Left cardiac atrium (tissue), 4 donors: ENCODE results near the gene NR2C2. TPM values are rescaled to one million over a fixed set of nuclear protein-coding genes. Genes with fewer than 3 reads are reported as not detected.
A peak's percentile ranks its signal among the peaks of the same experiment; 100 is the strongest.

Experiments used
- ATAC-seq, 2 donors: fragments of 200-7000 bp; cut with Tn5 transposase; one replicate each; pipeline ENCODE4 v1.9.1; 2020; ENCODE audit warnings: mild to moderate bottlenecking in 2 of 2, moderate library complexity in 2 of 2
- DNase-seq: peaks from one replicate; pipeline ENCODE4 v3.0.0-alpha.2; 2020
- intact Hi-C, 2 donors: fragments of 100-400 bp; cut with DNase I; formaldehyde crosslinking; loops; one replicate each; pipeline versions ENCODE4 v1.14.1 to v1.15.1; 2022 to 2023
- total RNA-seq, 2 donors: library from RNA; stranded (reverse); fragmentation: NEBNext Ultra II Directional; extraction: Animal tissue kit (Norgen Biotek cat#: 25700); gene quantifications; one replicate each; pipeline ENCODE4 v1.2.1, GENCODE V29; 2021
- donor health status: DM: no; HTN: yes; CAD: no.
- donor health status: DM: no; HTN: yes; CAD: no; lungs with severe emphysema.
- donor health status: DM: yes; HTN: yes; CAD: no.
- donor health status: Dilated cardiomyopathy.

The NR2C2 gene
- total RNA-seq, 2 donors from 2014 or later = 28.5 to 29.1 TPM

DNA sequence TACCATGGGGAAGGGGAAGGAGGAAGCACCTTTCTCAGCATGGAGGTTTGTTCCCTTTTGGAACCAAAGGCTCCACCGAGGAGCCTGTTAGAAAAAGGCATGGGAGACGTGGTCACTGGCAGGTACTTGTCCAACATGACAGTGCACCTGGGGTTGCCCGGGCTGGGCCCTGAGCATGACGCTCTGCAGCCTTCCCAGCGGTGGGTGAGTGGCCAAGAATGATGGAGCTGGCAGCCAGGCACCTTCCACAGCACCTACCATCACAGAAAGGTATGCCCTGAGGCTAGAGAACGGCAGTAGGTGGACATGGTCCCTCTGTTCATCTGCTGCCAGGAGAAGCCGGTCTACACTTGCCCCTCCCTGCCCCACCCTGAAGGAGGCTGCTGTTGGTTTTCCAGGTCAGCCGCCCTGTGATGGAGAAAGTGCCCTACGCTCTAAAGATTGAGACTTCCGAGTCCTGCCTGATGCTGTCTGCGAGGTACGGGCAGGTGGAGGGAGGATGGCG is 29.0 kb upstream of the NR2C2 start:
- intact Hi-C loops = loop anchor here in 1 of 2 donors (5.0 kb wide), 1 partner anchor 126 kb away; no protein-coding TSS in a partner anchor
- ATAC-seq (no peak), DNase-seq (no peak)

DNA sequence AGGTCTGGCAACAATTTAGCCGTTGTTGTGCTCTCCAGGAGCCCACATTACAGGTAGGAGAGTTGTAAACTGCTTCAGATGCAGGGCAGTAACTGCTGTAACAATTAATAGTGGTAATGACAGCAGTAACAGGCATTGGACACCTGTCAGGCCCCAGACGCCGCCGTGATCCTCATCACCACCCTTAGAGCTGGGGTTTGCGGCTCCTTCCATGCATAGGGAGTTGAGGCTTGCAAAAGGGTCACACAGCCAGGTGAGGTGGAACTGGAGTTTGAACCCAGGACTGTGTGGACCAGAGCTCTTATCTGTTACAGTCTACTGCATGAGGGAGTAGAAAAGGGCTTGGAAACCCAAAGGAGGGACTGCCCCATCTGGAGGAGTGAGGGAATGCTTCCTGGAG is 26.8 kb upstream of the NR2C2 start:
- peak in 1 of 2 donors; percentile 6 for ATAC-seq
- no peak for DNase-seq

DNA sequence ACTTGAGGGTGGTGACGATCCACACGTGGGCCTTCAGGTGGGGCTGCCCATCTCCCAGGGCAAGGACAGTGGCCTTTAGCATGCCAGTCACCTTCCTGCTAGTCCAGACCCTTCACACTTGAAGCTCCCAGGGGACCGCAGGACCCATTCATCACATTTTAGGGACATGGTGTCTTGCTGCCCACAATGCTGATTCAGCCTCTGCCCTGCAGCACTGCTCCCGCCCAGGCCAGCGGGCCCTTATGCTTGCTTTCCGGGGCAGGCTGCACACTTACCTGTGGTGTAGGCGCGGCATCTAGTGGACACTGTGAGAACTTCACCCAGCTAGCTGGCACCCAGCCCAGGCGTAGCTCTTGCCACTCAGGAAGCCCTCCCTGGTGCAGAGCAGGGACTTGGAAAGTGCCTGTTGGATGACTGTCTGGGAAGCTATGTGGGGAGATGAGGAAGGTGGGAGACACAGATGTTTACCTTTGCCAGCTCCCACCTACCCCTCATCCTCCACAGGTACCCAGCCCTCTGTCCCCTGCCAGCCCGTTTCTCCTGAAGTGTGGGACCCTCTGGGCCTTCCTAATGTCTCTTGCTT is 26.3 kb upstream of the NR2C2 start:
- intact Hi-C loops = loop anchor here (1.0 to 5.0 kb wide), 3 partner anchors 130 to 247 kb away; partner anchors contain the start of gene C3orf20 (in 1 of the 2)
- DNase-seq = peak; percentile 89
- peak; percentile 93 for ATAC-seq

More for the DNA sequence above, 26.8 kb upstream of the NR2C2 start:
- intact Hi-C loops = loop anchor here (2.0 to 5.0 kb wide), 2 partner anchors 130 to 243 kb away; partner anchors contain the start of gene C3orf20 (in 1 of the 2)

DNA sequence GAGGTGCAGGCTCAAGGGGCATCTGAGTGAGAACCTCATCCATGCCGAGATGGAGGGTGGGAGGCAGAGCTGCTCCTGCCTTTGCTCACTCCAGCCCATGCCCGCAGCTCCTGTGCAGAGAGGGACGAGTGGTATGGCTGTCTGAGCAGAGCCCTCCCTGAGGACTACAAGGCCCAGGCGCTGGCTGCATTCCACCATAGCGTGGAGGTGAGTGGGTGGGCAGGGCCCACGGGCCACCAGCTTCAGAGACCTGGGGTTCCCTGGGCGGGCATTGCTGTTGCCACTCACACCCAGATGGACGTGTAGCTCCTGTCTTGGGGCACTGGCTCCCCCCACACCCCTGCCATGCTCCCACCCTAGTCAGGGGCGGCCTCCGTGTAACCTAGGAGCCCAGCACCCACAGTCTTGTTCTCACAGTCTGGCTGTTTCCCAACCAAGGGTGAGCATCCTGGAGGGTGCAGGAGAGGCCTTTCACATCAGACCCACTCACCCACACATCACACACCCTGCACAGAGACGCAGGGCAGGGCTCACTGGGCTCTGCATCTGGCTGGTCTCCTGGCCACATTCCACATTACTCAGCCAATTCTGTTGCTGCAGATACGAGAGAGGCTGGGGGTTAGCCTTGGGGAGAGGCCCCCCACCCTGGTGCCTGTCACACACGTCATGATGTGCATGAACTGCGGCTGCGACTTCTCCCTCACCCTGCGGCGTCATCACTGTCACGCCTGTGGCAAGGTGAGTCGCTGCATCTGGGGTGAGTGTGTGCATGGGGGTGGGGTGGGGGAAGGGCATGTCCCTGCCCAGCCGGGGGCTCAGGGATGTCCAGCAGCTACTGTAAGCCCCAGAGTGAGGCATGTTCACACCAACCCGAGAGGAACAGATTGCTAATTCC is 25.3 kb upstream of the NR2C2 start:
- DNase-seq (no peak), ATAC-seq (no peak)
- intact Hi-C loops = loop anchor here (1.0 to 5.0 kb wide), 3 partner anchors 131 to 248 kb away; partner anchors contain the start of gene C3orf20 (in 1 of the 2)

DNA sequence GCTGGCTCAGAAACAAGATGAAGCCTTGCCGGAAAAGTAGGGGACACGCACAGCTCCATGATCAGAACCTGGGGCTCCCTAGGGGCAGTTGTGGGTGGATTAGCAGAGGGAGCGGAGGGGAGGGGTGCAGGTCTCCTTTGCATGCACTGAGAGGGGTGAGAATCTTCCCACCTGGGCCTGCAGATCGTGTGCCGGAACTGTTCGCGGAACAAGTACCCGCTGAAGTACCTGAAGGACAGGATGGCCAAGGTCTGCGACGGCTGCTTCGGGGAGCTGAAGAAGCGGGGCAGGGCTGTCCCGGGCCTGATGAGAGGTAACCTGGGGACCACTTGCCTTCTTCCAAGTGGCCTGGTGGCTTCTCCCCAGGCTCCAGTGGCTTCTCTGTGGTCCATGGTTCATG is 24.5 kb upstream of the NR2C2 start:
- ATAC-seq (no peak), DNase-seq (no peak)
- intact Hi-C loops = loop anchor here in 1 of 2 donors (5.0 kb wide), 1 partner anchor 246 kb away; the partner anchor contains the start of gene C3orf20

DNA sequence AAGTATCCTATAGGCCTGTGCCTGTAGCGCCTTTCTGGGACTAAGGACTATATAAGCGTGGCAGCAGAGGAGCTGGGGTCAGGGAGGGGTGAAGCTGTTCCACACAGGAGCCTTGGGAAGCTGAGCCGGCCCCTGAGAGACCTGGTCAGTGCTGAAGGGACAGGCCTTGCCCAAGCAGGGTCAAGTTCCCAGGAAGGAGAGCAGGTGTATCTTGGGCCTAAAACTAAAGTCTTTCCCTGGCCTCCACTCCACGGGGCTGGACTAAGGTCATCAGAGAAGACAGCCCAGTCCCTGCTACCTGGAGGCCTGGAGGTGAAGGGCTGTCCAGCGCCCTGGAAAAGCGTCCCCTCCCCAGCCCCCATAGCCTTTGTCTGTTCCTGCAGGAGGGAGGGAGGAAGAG is 23.9 kb upstream of the NR2C2 start:
- intact Hi-C loops = loop anchor here in 1 of 2 donors (5.0 kb wide), 1 partner anchor 246 kb away; the partner anchor contains the start of gene C3orf20

DNA sequence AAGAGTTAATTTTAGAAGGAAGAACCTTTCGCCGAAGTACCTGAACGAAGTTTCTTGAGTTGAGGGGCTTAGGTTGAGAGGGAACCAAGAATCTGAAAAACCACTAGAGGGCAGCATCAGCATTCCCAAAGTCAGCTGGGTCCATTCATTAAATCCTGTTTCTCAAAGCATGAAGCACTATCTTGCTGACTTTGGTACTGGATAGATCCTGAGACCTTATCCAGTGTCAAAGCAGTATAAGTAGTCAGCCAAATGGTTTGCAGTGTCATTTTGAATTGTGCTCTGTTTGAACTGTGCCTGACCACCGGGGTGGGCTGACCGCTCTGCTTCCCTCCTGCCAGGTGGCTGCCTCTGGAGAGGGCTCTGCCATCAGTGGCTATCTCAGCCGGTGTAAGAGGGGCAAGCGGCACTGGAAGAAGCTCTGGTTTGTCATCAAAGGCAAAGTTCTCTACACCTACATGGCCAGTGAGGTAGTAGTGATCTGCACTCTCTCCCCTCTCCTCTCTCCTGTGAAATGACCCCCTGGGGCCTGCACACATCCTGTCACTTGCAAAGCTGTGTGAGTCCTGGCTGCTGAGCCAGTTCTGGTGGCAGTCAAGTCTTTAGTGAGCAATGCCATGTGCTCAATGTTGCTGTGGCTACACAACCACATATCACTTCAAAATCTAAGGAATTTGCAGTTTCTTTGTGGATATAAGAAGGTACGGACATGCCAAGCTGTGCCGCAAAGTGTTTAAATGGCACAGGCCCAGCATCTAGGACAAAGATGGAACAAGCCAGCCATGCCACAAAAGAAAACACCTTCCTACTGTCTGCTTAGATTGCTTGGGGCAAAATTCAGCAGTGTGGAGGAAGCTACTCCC is 21.4 kb upstream of the NR2C2 start:
- intact Hi-C loops = no loop called here
- DNase-seq = no peak
- ATAC-seq = peak in 1 of 2 donors; percentile 33

More for the DNA sequence above, 23.9 kb upstream of the NR2C2 start:
- ATAC-seq (no peak), DNase-seq (no peak)

DNA sequence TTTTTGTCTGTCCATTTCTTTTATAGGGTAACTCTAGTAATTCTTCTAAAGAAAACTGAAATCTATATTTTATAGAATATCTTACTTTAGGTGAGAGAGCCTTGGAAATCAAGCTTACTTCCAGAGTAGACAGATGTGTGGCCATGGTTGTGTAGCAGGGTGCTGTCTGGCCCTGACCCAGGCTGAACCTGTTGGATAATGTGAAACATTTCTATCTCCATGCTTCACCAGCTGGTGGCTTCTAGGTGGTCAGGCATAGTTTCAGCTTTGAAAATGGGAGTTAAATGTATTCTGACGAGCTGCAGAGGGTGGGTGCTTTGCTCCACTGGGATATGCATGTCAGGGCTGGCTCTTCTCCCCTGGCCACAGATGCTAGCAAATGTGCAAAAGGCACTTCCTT is 20.8 kb upstream of the NR2C2 start:
- ATAC-seq (no peak), DNase-seq (no peak)
- intact Hi-C loops = no loop called here

DNA sequence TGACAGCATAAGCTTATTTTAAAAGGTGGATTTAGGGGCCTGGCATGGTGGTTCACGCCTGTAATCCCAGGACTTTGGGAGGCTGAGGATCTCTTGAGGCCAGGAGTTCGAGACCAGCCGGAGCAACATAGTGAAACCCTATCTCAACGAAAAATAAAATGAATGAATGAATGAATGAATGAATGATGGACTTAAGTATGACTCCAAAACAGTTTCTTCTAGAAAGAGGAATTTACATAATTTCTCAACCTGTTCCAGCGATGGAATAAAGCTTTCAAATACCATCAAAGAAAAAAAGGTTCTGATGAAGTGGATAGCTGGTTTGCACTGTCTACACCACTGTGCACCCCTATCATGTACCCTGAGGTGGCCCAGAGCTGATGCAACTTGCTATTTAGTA is 20.1 kb upstream of the NR2C2 start:
- ATAC-seq = no peak
- intact Hi-C loops = no loop called here
- DNase-seq = no peak

DNA sequence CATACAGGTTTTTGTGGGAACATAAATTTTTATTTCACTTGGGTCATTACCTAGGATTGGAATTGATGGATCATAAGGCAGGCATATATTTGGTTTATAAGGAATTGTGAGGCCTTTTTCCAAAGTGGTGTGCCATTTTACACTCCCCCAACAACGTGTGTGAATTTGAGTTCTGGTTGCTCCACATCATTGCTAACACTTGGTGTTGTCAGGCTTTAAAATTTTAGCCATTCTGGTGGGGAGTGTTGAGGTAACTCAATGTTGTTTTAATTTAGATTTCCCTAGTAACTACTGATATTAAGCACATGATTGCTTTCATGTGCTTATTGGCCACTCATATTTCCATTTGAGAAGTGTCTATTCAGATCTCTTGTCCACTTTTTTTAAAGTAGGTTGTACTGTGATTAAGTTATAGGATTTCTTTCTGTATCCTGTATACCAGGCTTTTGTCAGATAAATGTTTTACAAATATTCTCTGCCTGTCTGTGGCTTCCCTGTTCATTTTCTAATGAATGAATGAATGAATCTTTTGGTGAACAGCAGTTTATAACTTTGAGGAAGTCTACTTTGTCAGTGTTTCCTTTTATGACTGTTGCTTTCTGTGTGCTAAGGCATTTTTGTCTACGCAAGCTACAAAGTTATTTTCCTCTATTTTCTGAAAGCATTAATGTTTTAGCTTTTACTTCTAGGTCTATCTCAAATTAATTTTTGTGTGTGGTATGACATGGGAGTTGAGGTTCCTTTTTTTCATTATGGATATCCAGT is 17.9 kb upstream of the NR2C2 start:
- intact Hi-C loops = no loop called here
- DNase-seq = no peak

DNA sequence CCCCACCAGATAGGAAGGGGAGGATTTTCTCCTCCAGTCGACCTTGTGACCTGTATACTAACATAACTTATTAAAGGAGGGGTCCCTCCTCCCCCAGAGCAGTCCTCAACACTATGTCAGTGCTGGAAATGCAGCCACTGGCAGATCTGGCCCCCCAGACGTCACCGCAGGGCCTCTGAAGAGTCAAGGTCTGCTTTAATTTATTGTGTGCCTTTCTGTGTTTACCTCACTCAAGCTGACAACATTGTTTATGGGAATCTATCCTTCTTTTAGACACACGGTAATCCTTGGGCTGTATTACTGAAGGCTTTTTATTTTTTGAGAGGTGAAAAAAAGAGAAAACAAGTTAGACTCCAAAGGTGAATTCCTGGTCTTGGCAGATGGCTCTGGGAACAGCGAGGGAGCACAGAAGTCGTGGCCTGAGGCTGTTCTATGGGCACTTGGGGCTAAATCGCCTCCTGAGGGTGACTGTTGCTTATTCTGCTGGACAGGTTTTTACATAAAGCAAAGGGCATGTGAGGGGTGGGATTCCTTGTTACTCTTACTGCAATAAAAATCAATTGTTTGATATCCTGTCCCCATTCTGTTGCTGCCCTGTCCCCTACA is 13.5 kb upstream of the NR2C2 start:
- intact Hi-C loops = no loop called here
- DNase-seq (no peak), ATAC-seq (no peak)

More for the DNA sequence above, 17.9 kb upstream of the NR2C2 start:
- ATAC-seq = no peak

DNA sequence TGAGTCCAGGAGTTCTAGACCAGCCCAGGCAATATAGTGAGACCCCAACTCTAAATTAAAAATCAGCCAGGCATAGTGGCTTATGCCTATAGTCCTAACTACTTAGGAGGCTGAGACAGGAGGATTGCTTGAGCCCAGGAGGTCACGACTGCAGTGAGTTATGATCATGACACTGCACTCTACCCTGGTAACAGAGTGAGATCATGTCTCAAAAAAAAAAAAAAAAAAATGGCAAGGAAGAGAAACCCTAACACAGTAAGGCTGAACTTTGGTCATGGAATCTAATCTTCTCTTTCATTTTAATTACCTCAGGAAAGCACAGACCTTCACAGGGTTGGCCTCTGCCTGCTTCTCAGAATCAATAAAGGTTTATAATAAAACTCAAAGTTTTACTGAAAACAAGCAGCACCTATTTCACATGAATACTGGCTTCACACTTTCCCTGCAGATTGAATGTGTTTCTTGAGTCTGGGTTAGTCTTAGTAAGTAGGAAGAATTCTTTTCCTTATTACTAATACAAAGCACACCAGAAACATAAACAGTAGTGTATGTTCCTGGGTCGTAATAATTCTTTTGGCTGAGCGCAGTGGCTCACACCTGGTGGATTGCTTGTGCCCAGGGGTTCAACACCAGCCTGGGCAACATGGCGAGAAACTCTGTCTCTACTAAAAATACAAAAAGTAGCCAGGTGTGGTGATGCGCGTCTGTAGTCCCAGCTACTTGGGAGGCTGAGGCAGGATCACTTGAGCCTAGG is 11.6 kb upstream of the NR2C2 start:
- intact Hi-C loops = no loop called here
- ATAC-seq (no peak), DNase-seq (no peak)

DNA sequence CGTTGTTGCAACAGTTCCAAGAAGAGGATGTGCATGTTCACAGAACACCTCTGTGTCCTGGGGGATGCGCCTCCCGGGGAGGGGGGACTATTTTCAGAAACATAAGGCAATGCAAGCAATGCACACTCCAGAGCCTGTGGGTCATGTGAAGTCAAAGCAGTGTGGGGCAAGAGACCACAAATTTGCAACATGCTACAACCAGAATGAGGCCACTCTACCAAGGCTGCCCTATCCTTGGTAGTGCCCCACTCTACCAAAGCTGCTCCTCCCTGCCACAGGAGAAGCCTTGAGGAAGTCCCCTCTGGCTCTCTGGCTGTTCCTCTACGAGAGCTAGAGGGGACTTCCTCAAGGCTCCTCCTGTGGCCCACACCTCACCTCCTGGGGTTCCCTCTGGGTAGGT is 8.4 kb upstream of the NR2C2 start:
- intact Hi-C loops = no loop called here
- ATAC-seq = no peak
- DNase-seq = no peak

DNA sequence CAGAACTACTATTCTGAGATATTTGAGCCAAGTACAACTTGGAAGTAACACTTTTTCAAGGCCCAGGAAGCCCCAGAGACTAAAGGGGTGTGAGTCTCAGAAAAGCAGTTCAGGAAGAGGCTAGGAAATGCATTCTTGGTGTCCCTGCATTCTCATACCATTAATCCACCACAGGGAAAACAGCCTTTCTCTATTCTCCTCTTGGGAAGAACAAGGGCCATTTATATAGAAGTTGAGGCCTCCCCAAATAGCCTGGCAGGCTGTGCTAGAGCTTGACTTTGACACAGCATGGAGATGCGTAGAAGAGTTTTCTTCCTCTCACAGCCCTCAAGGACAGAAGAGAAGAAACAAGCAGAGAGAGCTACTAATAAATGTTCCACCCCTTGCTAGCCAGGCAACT is 5.5 kb upstream of the NR2C2 start:
- ATAC-seq (no peak), DNase-seq (no peak)
- intact Hi-C loops = no loop called here

DNA sequence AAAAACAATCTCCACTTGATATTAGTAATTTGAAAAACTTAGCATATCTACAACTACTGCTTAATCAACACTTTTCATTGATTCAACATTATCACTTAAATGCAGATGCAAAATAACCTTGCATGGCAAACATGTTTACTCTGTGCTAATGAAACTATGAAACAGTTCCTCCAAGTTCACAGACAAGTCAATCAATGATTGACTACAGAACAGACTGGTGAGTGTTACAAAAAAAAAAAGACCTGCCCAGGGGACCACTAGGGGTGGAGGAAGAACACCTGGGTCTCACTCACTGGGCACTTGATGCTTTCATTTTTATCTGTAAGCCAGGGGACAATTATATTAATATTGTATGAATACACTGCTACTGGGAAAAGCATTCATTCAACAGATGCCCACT is 4.3 kb upstream of the NR2C2 start:
- ATAC-seq = no peak
- intact Hi-C loops = no loop called here
- DNase-seq = no peak

DNA sequence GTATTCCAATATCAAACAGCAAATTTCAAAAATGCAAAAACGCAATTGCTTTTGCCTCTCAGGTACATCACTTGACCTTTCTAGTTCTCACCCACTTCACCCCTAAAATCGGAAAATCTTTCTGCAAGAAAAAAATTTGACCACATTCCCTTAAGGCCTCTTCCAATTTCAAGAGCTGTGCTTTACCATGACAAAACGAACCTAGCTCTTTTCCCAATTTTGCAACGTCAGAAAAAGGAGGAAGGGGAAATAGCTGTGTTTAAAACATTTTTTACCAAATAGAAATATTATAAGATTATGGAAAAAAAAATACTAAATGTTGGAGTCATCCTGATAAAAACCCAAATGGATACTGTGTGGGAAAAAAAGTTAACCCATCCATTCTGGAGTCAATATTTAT is 1.1 kb upstream of the NR2C2 start:
- no peak for DNase-seq
- intact Hi-C loops = no loop called here
- no peak for ATAC-seq

DNA sequence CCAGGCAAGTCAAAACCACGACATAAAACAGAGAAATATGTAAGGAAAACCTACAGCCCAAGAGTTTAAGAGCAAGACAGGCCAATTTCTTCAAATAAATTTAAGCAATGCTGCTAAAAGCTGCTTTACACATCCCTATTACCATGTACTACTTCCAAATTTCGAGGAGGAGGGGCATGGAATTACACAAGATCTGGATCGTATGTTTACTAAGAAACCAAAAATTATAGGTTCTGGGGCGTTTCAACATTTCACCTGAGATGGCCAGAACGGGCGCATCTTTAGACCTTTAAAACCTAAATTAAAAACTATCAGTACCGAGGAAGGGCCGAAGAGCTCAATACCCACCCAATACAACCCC is 664 bp upstream of the NR2C2 start:
- intact Hi-C loops = no loop called here
- DNase-seq (no peak), ATAC-seq (no peak)
